MM.1S (cell line): ENCODE measurements around the gene GPC4.

Experiments
- DNase-seq: peaks from one replicate; pipeline ENCODE4 v3.0.0-alpha.2; 2015
- H2AFZ ChIP-seq: fragments of 300-600 bp; sonication (generic); 2 replicates; pipeline ENCODE4 v1.6.0; 2016; ENCODE audit warnings: antibody characterized with exemption, low read length
- H3F3A ChIP-seq: fragments of 300-600 bp; sonication (generic); 2 replicates; pipeline ENCODE4 v1.6.1; 2016; ENCODE audit warnings: mild to moderate bottlenecking, antibody characterized with exemption, low read length, moderate library complexity, mixed read lengths; ENCODE audit not compliant: insufficient read depth
- H3K27ac ChIP-seq: fragments of 300-600 bp; sonication (generic); 2 replicates; pipeline ENCODE4 v1.5.1; 2016; ENCODE audit warnings: mild to moderate bottlenecking, low read length
- H3K27me3 ChIP-seq: fragments of 300-600 bp; sonication (generic); replicated peaks from 2 replicates; pipeline ENCODE4 v1.6.0; 2016; ENCODE audit warnings: low read length; ENCODE audit not compliant: insufficient read depth
- H3K36me3 ChIP-seq: fragments of 300-600 bp; sonication (generic); replicated peaks from 2 replicates; pipeline ENCODE4 v1.6.1; 2016; ENCODE audit warnings: mild to moderate bottlenecking, low read length, mixed read lengths; ENCODE audit not compliant: insufficient read depth
- H3K4me1 ChIP-seq: fragments of 300-600 bp; sonication (generic); 2 replicates; pipeline ENCODE4 v1.6.1; 2016; ENCODE audit warnings: low read length, mixed read lengths
- H3K4me2 ChIP-seq: fragments of 300-600 bp; sonication (generic); 2 replicates; pipeline ENCODE4 v1.6.0; 2016; ENCODE audit warnings: low read depth, low read length
- H3K4me3 ChIP-seq: fragments of 300-600 bp; sonication (generic); 2 replicates; pipeline ENCODE4 v1.5.1; 2016; ENCODE audit warnings: low read length, mixed read lengths
- H3K79me2 ChIP-seq: fragments of 300-600 bp; sonication (generic); 2 replicates; pipeline ENCODE4 v1.6.1; 2016; ENCODE audit warnings: mixed run types, low read length, mixed read lengths
- H3K9ac ChIP-seq: fragments of 300-600 bp; sonication (generic); 2 replicates; pipeline ENCODE4 v1.6.1; 2016; ENCODE audit warnings: low read length, mixed read lengths
- H3K9me2 ChIP-seq: fragments of 300-600 bp; sonication (generic); replicated peaks from 2 replicates; pipeline ENCODE4 v1.6.1; 2016; ENCODE audit warnings: mild to moderate bottlenecking, low read length, mixed read lengths; ENCODE audit not compliant: insufficient read depth
- H3K9me3 ChIP-seq: fragments of 300-600 bp; sonication (generic); replicated peaks from 2 replicates; pipeline ENCODE4 v1.6.1; 2016; ENCODE audit warnings: mild to moderate bottlenecking, low read length, mixed read lengths; ENCODE audit not compliant: insufficient read depth
- H4K20me1 ChIP-seq: fragments of 300-600 bp; sonication (generic); 2 replicates; pipeline ENCODE4 v1.6.1; 2016; ENCODE audit warnings: mild to moderate bottlenecking, low read length, moderate library complexity, mixed read lengths; ENCODE audit not compliant: insufficient read depth
- EZH2 ChIP-seq: fragments of 300-600 bp; sonication (generic); optimal IDR thresholded peaks from 2 replicates; pipeline ENCODE3; 2017; ENCODE audit warnings: low read depth, mild to moderate bottlenecking, antibody characterized with exemption, low read length, mixed read lengths
- EZH2phosphoT487 ChIP-seq: fragments of 300-600 bp; sonication (generic); IDR thresholded peaks from 2 replicates; pipeline ENCODE4 v1.6.1; 2018; ENCODE audit warnings: antibody characterized with exemption, low read length
- TF ChIP-seq, protein P1 (sequence below): fragments of 300-600 bp; sonication (generic); IDR thresholded peaks from 2 replicates; pipeline ENCODE4 v1.5.1; 2016; ENCODE audit warnings: antibody characterized with exemption, low read length, mixed read lengths

The GPC4 gene

DNA sequence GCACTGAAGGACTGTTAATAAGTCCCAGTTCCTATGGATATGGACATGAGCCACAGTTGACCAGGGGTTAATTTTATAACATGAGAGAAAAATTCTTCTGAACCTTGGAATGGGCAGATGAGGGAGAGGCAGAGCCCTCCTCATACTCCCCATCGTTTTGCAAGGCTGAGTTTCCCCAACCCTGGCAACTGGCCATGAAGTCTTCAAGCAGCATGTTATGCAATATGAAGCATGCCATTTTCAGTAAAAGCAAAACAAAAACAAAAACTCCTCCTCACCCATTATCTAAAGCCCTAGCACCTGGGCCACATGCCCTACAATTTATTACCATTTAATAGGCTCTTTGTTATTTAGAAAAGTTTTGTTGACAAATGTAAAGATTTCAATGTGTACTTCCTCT, 64.5 kb downstream of the GPC4 start:
- Histone ChIP-seq H4K20me1 (no peaks in the 10 kb centered on the region), H3K4me2 (no peak overlapping the region)

DNA sequence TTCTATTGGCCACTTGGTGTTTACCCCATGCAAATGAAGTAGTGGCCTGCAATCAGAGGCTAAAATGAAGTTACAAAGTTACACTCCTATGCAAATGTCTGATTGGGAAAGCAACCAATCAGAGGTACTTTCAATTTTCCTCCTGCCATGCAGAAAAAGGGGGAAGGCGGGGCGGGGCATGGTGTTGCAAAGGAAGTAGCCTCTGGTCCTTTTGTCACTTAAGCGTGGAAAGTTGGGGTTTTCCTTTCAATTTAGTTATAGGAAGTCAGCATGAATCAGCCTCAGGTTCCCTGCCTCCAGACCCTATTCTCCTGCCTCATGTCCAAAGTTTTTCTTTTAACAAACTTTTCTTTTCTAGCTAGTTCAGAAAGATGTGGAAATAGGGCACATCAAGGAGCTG, 69.3 kb downstream of the GPC4 start:
- Histone ChIP-seq H3K4me1 (0 out of 2 replicates have a peak, but pooled peaks cover under 1% of the 10 kb centered on the region), H3K4me3 (no peak overlapping the region)
- TF ChIP-seq, protein P1, sequence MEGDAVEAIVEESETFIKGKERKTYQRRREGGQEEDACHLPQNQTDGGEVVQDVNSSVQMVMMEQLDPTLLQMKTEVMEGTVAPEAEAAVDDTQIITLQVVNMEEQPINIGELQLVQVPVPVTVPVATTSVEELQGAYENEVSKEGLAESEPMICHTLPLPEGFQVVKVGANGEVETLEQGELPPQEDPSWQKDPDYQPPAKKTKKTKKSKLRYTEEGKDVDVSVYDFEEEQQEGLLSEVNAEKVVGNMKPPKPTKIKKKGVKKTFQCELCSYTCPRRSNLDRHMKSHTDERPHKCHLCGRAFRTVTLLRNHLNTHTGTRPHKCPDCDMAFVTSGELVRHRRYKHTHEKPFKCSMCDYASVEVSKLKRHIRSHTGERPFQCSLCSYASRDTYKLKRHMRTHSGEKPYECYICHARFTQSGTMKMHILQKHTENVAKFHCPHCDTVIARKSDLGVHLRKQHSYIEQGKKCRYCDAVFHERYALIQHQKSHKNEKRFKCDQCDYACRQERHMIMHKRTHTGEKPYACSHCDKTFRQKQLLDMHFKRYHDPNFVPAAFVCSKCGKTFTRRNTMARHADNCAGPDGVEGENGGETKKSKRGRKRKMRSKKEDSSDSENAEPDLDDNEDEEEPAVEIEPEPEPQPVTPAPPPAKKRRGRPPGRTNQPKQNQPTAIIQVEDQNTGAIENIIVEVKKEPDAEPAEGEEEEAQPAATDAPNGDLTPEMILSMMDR: no peak
- TF ChIP-seq EZH2 (no peak), EZH2phosphoT487 (no peak)

More for the DNA sequence above, 64.5 kb downstream of the GPC4 start:
- Histone ChIP-seq H2AFZ (no peak overlapping the region), H3K9ac (no peak overlapping the region), H3K27ac (no peak overlapping the region), H3K27me3 (no peaks in the 10 kb centered on the region), H3K36me3 (no peaks in the 10 kb centered on the region), H3K9me3 (no peaks in the 10 kb centered on the region), H3K4me1 (0 out of 2 replicates have a peak, but pooled peaks cover 4% of the 10 kb centered on the region), H3K4me3 (no peak overlapping the region), H3K9me2 (no peaks in the 10 kb centered on the region), H3K79me2 (no peaks in the 10 kb centered on the region), H3F3A (no peaks in the 10 kb centered on the region)
- TF ChIP-seq EZH2: no peak
- TF ChIP-seq EZH2phosphoT487: no peak
- TF ChIP-seq, protein P1: no peak
- DNase-seq: no peak

DNA sequence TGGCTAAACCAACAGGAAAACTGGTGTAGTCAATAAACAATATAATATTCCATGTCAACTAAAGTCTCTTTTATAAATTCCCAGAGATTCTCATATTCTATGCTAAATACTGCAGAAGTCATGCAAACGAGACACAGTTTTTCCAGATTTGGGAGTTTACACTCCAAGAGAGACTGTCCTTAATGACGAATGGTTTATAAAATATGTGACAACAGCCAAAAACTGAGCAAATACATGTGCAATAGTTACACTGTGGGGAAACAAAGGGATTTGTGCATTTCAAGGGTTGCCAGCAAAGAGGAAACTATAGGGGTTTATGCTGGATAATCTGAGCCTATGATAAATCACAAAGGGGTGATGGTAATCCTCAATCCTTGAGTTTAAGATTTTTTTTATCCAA, 75.7 kb downstream of the GPC4 start:
- H3K4me1 ChIP-seq: no peaks in the 10 kb centered on the region
- no peaks in the 10 kb centered on the region for H4K20me1 ChIP-seq
- no peak overlapping the region for H3K4me2 ChIP-seq
- H3K79me2 ChIP-seq: no peaks in the 10 kb centered on the region
- H3K9ac ChIP-seq: no peak overlapping the region
- H3K4me3 ChIP-seq: no peak overlapping the region
- no peak overlapping the region for H2AFZ ChIP-seq
- no peak for DNase-seq
- H3K27ac ChIP-seq: no peak overlapping the region
- no peaks in the 10 kb centered on the region for H3K9me3 ChIP-seq
- H3F3A ChIP-seq: no peaks in the 10 kb centered on the region
- no peaks in the 10 kb centered on the region for H3K27me3 ChIP-seq
- H3K36me3 ChIP-seq: no peaks in the 10 kb centered on the region
- H3K9me2 ChIP-seq: no peaks in the 10 kb centered on the region
- TF ChIP-seq EZH2 (no peak), EZH2phosphoT487 (no peak)
- TF ChIP-seq, protein P1: no peak

More for the DNA sequence above, 69.3 kb downstream of the GPC4 start:
- Histone ChIP-seq H3K9ac (no peak overlapping the region), H3F3A (no peaks in the 10 kb centered on the region), H4K20me1 (no peaks in the 10 kb centered on the region), H3K79me2 (no peaks in the 10 kb centered on the region), H3K36me3 (no peaks in the 10 kb centered on the region), H2AFZ (no peak overlapping the region), H3K4me2 (no peak overlapping the region), H3K27ac (no peak overlapping the region), H3K9me2 (no peaks in the 10 kb centered on the region), H3K9me3 (no peaks in the 10 kb centered on the region), H3K27me3 (no peaks in the 10 kb centered on the region)
- DNase-seq: no peak
